ENCODE results near the gene EMD. TPM values are rescaled to one million over a fixed set of nuclear protein-coding genes. Genes with fewer than 3 reads are reported as not detected.

The EMD gene
- total RNA-seq, 1 experiment from 2014 or later = 107 TPM

DNA sequence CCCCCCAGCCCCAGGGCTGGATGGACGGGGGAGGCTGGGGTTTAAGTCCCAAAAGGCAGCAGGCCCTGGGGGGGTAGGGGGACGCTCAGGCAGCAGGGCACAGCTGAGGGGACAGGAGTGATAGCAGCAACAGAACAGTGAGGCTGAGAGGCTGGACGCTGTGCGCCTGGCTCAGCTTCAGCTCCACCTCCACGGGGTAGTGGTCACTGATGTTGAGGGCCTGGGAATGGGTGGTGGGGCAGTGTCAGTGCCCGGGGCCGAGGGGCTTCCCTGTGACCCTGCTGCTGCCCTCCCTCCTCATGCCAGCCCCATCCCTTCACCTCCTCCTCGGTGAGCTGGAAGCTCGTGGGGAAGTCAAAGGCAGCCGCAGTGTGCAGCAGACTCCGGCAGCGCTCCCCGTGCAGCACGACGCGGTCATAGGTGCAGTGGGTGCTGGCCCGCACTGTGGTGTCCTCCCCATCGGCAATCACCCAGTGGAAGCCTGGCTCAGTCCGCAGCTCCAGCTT is 23.6 kb downstream of the EMD start:
- Mint-ChIP-seq H3K4me3 (ENCODE audit: unreplicated experiment) (no peak overlapping the region), H3K4me1 (ENCODE audit: insufficient read depth, unreplicated experiment) (peaks cover 5% of the 10 kb centered on the region), H3K27ac (ENCODE audit: low read depth, unreplicated experiment) (no peak overlapping the region), H3K27me3 (ENCODE audit: insufficient read depth, unreplicated experiment) (no peaks in the 10 kb centered on the region), H3K36me3 (ENCODE audit: insufficient read depth, unreplicated experiment) (peaks cover 51% of the 10 kb centered on the region), H3K9me3 (ENCODE audit: unreplicated experiment) (no peaks in the 10 kb centered on the region)
- TF ChIP-seq, protein P1, sequence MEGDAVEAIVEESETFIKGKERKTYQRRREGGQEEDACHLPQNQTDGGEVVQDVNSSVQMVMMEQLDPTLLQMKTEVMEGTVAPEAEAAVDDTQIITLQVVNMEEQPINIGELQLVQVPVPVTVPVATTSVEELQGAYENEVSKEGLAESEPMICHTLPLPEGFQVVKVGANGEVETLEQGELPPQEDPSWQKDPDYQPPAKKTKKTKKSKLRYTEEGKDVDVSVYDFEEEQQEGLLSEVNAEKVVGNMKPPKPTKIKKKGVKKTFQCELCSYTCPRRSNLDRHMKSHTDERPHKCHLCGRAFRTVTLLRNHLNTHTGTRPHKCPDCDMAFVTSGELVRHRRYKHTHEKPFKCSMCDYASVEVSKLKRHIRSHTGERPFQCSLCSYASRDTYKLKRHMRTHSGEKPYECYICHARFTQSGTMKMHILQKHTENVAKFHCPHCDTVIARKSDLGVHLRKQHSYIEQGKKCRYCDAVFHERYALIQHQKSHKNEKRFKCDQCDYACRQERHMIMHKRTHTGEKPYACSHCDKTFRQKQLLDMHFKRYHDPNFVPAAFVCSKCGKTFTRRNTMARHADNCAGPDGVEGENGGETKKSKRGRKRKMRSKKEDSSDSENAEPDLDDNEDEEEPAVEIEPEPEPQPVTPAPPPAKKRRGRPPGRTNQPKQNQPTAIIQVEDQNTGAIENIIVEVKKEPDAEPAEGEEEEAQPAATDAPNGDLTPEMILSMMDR (IDR thresholded peaks at IDR 0.05; ENCODE audit: unreplicated experiment) = no peak
- ChIA-PET POLR2A (interaction anchor here (0.7 to 1.3 kb wide), 4 partner anchors 9 to 88 kb away, joined by 3 read pairs; partner anchors contain the start of genes SLC10A3 and TAFAZZIN), CTCF (interaction anchor here (0.6 to 1.5 kb wide), 3 partner anchors 29 to 388 kb away, joined by 3 to 4 read pairs (median 4); no protein-coding TSS in a partner anchor)
- DNase-seq (ENCODE audit: unreplicated experiment) = no peak
- no TSS peak for BruUV-seq (replicated peaks)
- intact Hi-C loops (cut with micrococcal nuclease) = no loop called here

DNA sequence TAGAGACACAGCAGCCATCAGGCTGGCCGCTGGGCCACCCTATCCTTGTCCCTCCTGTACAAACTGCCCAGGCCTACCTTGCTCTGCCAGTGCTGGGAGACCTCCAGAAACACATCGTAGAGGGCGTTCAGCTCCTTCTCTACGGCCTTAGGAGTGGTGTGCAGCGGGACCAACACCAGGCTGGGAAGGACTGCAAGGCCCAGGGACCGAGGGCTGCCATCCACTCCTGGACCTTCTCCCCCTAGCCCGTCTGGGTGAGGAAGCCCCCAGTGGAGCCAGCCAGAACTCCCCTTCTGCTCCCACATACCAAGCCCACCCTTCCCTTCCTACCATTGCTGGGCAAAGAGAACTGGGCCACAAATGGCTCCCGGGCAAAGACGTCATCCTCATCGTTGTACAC is 24.1 kb downstream of the EMD start:
- no TSS peak for BruUV-seq (replicated peaks)

DNA sequence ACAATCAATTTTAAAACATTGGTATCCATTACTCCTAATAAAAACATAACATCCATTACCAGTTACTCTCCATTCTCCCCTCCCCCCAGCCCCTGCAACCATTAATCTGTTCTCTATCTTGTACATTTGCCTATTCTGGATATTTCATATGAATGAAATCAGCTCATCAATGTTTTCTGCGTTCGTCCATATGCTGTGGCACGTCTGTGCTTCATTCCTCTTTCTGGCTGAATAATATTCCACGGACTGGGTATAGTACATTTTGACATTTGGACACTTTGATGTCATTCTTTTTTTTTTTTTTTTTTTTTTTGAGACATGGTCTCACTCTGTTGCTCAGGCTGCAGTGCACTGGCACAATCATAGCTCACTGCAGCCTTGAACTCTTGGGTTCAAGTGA is 24.8 kb downstream of the EMD start:
- no peak overlapping the region for H3K27ac Mint-ChIP-seq (ENCODE audit: low read depth, unreplicated experiment)
- H3K9me3 Mint-ChIP-seq (ENCODE audit: unreplicated experiment) = no peaks in the 10 kb centered on the region
- BruUV-seq (replicated peaks) = no TSS peak
- no peak overlapping the region for H3K4me3 Mint-ChIP-seq (ENCODE audit: unreplicated experiment)
- H3K27me3 Mint-ChIP-seq (ENCODE audit: insufficient read depth, unreplicated experiment) = peaks cover 9% of the 10 kb centered on the region
- DNase-seq (ENCODE audit: unreplicated experiment) = no peak
- CTCF ChIA-PET = interaction anchor here (1.1 kb wide), 1 partner anchor 21 kb away, joined by 3 read pairs; no protein-coding TSS in a partner anchor
- POLR2A ChIA-PET = interaction anchor here (0.6 to 0.7 kb wide), 2 partner anchors 14 to 38 kb away, joined by 3 read pairs; no protein-coding TSS in a partner anchor
- peaks cover 40% of the 10 kb centered on the region for H3K36me3 Mint-ChIP-seq (ENCODE audit: insufficient read depth, unreplicated experiment)
- TF ChIP-seq, protein P1 (IDR thresholded peaks at IDR 0.05; ENCODE audit: unreplicated experiment) = no peak
- peaks cover 10% of the 10 kb centered on the region for H3K4me1 Mint-ChIP-seq (ENCODE audit: insufficient read depth, unreplicated experiment)
- intact Hi-C loops (cut with micrococcal nuclease) = no loop called here

More for the DNA sequence above, 24.1 kb downstream of the EMD start:
- ChIA-PET CTCF (interaction anchor here (0.6 to 1.5 kb wide), 3 partner anchors 30 to 389 kb away, joined by 3 to 4 read pairs (median 4); no protein-coding TSS in a partner anchor), POLR2A (interaction anchor here (0.9 kb wide), 1 partner anchor 9 kb away, joined by 3 read pairs; no protein-coding TSS in a partner anchor)
- DNase-seq (ENCODE audit: unreplicated experiment) = no peak
- Mint-ChIP-seq H3K9me3 (ENCODE audit: unreplicated experiment) (no peaks in the 10 kb centered on the region), H3K27me3 (ENCODE audit: insufficient read depth, unreplicated experiment) (peaks cover 2% of the 10 kb centered on the region), H3K27ac (ENCODE audit: low read depth, unreplicated experiment) (no peak overlapping the region), H3K4me3 (ENCODE audit: unreplicated experiment) (no peak overlapping the region), H3K4me1 (ENCODE audit: insufficient read depth, unreplicated experiment) (peaks cover 6% of the 10 kb centered on the region), H3K36me3 (ENCODE audit: insufficient read depth, unreplicated experiment) (peaks cover 47% of the 10 kb centered on the region)
- intact Hi-C loops (cut with micrococcal nuclease) = no loop called here
- TF ChIP-seq, protein P1 (IDR thresholded peaks at IDR 0.05; ENCODE audit: unreplicated experiment) = no peak

DNA sequence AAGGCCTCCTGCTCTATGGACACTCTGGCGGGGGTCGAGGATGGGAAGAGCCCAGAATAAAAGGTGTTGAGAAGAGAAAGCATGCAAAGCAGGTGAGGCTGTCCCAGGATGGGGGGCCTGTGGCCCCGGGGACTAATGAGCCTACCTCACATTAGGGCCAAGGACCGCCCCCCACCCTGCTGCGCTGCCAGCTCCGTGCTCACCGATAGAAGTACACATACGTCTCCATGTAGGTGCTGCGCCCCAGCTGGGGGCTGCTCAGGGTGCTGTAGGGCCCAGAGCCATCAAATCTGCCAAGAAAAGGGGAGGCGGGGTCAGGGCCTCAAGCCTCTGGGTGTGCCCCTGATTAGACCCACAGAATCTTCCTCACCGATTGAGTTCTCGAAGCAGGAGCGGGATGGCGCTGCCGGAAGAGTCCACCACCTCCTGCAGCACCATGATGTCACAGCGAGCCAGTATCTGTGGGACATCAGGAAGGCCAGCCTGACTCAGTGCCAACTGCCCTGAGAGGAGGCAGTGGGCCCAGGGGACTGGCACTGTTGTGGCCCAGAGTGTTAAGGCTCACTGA is 25.6 kb downstream of the EMD start:
- H3K27me3 Mint-ChIP-seq (ENCODE audit: insufficient read depth, unreplicated experiment) = peaks cover 12% of the 10 kb centered on the region
- DNase-seq (ENCODE audit: unreplicated experiment) = no peak
- no TSS peak for BruUV-seq (replicated peaks)
- ChIA-PET CTCF (interaction anchor here (1.1 kb wide), 1 partner anchor 20 kb away, joined by 3 read pairs; no protein-coding TSS in a partner anchor), POLR2A (interaction anchor here (0.6 kb wide), 1 partner anchor 13 kb away, joined by 3 read pairs; no protein-coding TSS in a partner anchor)
- H3K27ac Mint-ChIP-seq (ENCODE audit: low read depth, unreplicated experiment) = no peak overlapping the region
- no peak overlapping the region for H3K4me3 Mint-ChIP-seq (ENCODE audit: unreplicated experiment)
- peaks cover 9% of the 10 kb centered on the region for H3K4me1 Mint-ChIP-seq (ENCODE audit: insufficient read depth, unreplicated experiment)
- intact Hi-C loops (cut with micrococcal nuclease) = loop anchor here (5.0 kb wide), 1 partner anchor 38 kb away; the partner anchor contains the start of gene FAM50A
- peaks cover 32% of the 10 kb centered on the region for H3K36me3 Mint-ChIP-seq (ENCODE audit: insufficient read depth, unreplicated experiment)
- no peaks in the 10 kb centered on the region for H3K9me3 Mint-ChIP-seq (ENCODE audit: unreplicated experiment)
- TF ChIP-seq, protein P1 (IDR thresholded peaks at IDR 0.05; ENCODE audit: unreplicated experiment) = no peak

Measured in MCF 10A (cell line).